ENCODE data around the gene C4B.
"Not testable (repeated sequence)": the region's sequence is repeated elsewhere in the genome, so short reads cannot be mapped to it uniquely, and the experiment has no call there.

DNA sequence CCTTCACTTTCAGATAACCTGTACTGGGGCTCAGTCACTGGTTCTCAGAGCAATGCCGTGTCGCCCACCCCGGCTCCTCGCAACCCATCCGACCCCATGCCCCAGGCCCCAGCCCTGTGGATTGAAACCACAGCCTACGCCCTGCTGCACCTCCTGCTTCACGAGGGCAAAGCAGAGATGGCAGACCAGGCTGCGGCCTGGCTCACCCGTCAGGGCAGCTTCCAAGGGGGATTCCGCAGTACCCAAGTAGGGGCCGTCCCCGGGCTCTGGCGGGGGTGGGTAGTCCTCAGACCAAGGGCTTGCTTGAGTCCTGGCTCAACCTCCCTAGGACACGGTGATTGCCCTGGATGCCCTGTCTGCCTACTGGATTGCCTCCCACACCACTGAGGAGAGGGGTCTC is 15.0 kb downstream of the C4B start:
- TF ChIP-seq EZH2 (IDR thresholded peaks at IDR 0.05; ENCODE audit: borderline replicate concordance), result not testable (repeated sequence)
- TF ChIP-seq, protein P1, sequence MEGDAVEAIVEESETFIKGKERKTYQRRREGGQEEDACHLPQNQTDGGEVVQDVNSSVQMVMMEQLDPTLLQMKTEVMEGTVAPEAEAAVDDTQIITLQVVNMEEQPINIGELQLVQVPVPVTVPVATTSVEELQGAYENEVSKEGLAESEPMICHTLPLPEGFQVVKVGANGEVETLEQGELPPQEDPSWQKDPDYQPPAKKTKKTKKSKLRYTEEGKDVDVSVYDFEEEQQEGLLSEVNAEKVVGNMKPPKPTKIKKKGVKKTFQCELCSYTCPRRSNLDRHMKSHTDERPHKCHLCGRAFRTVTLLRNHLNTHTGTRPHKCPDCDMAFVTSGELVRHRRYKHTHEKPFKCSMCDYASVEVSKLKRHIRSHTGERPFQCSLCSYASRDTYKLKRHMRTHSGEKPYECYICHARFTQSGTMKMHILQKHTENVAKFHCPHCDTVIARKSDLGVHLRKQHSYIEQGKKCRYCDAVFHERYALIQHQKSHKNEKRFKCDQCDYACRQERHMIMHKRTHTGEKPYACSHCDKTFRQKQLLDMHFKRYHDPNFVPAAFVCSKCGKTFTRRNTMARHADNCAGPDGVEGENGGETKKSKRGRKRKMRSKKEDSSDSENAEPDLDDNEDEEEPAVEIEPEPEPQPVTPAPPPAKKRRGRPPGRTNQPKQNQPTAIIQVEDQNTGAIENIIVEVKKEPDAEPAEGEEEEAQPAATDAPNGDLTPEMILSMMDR (IDR thresholded peaks at IDR 0.05; ENCODE audit: poor library complexity), result not testable (repeated sequence)
